NB4 (cell line): ENCODE results near the gene ESYT2.

ENCODE experiments used
- MYC ChIP-seq: IDR thresholded peaks from 2 replicates; pipeline ENCODE4 v1.6.1; 2011; ENCODE audit warnings: low read depth, low read length
- POLR2A ChIP-seq: IDR thresholded peaks from 2 replicates; pipeline ENCODE4 v1.6.1; 2011; ENCODE audit warnings: mild to moderate bottlenecking; ENCODE audit not compliant: insufficient read length; ENCODE audit errors: extremely low read depth
- TF ChIP-seq, protein P1 (sequence below): IDR thresholded peaks from one replicate; pipeline ENCODE4 v1.5.1; 2012; ENCODE audit warnings: low read depth, low read length

DNA sequence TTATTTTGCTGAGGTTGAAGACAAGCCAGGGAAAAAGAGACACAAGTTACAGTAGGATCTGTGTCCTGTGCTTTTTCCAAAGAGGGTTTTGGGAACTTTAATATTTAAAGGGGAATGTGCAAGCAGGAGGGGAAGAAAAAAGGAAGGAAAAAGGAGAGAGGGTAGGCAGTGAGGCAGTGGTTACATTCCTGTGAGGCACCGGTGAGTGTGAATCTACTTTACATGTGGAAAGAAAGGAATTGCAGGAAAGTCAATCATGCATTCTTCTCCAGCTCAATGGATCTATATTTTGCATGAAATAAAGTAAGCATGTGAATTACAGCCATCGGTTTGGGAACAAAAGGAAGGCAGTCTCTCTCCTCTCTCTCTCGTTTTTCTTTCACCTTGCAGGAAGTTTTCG, 14.5 kb upstream of the ESYT2 start:
- TF ChIP-seq POLR2A = no peak
- TF ChIP-seq, protein P1, sequence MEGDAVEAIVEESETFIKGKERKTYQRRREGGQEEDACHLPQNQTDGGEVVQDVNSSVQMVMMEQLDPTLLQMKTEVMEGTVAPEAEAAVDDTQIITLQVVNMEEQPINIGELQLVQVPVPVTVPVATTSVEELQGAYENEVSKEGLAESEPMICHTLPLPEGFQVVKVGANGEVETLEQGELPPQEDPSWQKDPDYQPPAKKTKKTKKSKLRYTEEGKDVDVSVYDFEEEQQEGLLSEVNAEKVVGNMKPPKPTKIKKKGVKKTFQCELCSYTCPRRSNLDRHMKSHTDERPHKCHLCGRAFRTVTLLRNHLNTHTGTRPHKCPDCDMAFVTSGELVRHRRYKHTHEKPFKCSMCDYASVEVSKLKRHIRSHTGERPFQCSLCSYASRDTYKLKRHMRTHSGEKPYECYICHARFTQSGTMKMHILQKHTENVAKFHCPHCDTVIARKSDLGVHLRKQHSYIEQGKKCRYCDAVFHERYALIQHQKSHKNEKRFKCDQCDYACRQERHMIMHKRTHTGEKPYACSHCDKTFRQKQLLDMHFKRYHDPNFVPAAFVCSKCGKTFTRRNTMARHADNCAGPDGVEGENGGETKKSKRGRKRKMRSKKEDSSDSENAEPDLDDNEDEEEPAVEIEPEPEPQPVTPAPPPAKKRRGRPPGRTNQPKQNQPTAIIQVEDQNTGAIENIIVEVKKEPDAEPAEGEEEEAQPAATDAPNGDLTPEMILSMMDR = no peak
- TF ChIP-seq MYC = no peak
